ENCODE measurements around the gene RRP12.

DNA sequence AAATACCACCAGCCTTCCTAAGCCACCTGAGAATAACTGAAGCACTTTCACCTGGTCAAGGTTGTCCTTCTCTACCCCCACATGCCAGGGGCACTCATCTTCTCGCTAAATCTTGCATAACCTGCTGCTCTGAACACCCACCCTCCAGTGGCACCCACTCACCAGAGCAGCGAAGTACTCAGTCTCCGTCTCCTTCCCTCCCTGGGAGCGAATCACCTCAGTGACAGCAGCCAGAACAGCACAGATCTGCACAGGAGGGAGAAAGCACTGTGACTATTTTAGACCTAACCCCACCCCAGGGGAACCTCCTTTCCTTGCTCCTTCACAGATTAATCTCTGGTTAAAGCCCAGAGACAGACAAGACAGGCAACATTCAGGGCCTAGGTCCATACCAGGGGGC, 5.1 kb downstream of the RRP12 start:
- TF ChIP-seq, protein P1, sequence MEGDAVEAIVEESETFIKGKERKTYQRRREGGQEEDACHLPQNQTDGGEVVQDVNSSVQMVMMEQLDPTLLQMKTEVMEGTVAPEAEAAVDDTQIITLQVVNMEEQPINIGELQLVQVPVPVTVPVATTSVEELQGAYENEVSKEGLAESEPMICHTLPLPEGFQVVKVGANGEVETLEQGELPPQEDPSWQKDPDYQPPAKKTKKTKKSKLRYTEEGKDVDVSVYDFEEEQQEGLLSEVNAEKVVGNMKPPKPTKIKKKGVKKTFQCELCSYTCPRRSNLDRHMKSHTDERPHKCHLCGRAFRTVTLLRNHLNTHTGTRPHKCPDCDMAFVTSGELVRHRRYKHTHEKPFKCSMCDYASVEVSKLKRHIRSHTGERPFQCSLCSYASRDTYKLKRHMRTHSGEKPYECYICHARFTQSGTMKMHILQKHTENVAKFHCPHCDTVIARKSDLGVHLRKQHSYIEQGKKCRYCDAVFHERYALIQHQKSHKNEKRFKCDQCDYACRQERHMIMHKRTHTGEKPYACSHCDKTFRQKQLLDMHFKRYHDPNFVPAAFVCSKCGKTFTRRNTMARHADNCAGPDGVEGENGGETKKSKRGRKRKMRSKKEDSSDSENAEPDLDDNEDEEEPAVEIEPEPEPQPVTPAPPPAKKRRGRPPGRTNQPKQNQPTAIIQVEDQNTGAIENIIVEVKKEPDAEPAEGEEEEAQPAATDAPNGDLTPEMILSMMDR (IDR thresholded peaks at IDR 0.05; ENCODE audit: low read length) = no peak
- TF ChIP-seq EZH2 (IDR thresholded peaks at IDR 0.05; ENCODE audit: borderline replicate concordance, low read length) = no peak

Data from OCI-LY1 (cell line).